H9 (cell line): Measurements from ENCODE around the gene COL23A1. TPM values are rescaled to one million over a fixed set of nuclear protein-coding genes. Genes with fewer than 3 reads are reported as not detected.

Experiments
- DNase-seq: peaks from one replicate; pipeline ENCODE4 v3.0.0-alpha.2; 2017
- H2AFZ ChIP-seq: one replicate; pipeline ENCODE4 v1.6.1; 2013; ENCODE audit warnings: mild to moderate bottlenecking, low read length, control low read depth, moderate library complexity
- H2AK5ac ChIP-seq: 2 replicates; pipeline ENCODE4 v1.6.1; 2013; ENCODE audit warnings: low read length, control low read depth, mixed read lengths; ENCODE audit not compliant: insufficient read length
- H2BK120ac ChIP-seq: one replicate; pipeline ENCODE4 v1.6.1; 2013; ENCODE audit warnings: low read depth, mild to moderate bottlenecking, low read length, control low read depth, inconsistent platforms; ENCODE audit not compliant: poor library complexity, severe bottlenecking
- H2BK12ac ChIP-seq: 2 replicates; pipeline ENCODE4 v1.6.1; 2013; ENCODE audit warnings: low read length, control low read depth, mixed read lengths, low read depth; ENCODE audit not compliant: insufficient read length
- H2BK15ac ChIP-seq: 2 replicates; pipeline ENCODE4 v1.6.1; 2013; ENCODE audit warnings: low read depth, low read length, control low read depth
- H2BK20ac ChIP-seq: one replicate; pipeline ENCODE4 v1.6.1; 2013; ENCODE audit warnings: low read depth, mild to moderate bottlenecking, low read length, control low read depth, inconsistent platforms; ENCODE audit not compliant: poor library complexity, severe bottlenecking
- H2BK5ac ChIP-seq: 2 replicates; pipeline ENCODE4 v1.6.1; 2013; ENCODE audit warnings: low read length, control low read depth, mixed read lengths; ENCODE audit not compliant: insufficient read length
- H3K14ac ChIP-seq: 2 replicates; pipeline ENCODE4 v1.6.1; 2013; ENCODE audit warnings: low read length, control low read depth; ENCODE audit not compliant: insufficient read depth
- H3K18ac ChIP-seq: 2 replicates; pipeline ENCODE4 v1.6.1; 2013; ENCODE audit warnings: low read depth, mild to moderate bottlenecking, mixed read lengths, low read length, control low read depth; ENCODE audit not compliant: insufficient read length
- H3K23ac ChIP-seq: 2 replicates; pipeline ENCODE4 v1.6.1; 2013; ENCODE audit warnings: low read length, control low read depth, mixed read lengths, low read depth; ENCODE audit not compliant: insufficient read length
- H3K23me2 ChIP-seq: 2 replicates; pipeline ENCODE4 v1.6.1; 2013; ENCODE audit warnings: low read depth, mild to moderate bottlenecking, mixed read lengths, low read length, control low read depth; ENCODE audit not compliant: insufficient read length, poor library complexity, severe bottlenecking
- H3K27ac ChIP-seq: 2 replicates; pipeline ENCODE4 v1.5.1; 2013; ENCODE audit warnings: low read length, control low read depth, mixed read lengths, low read depth; ENCODE audit not compliant: insufficient read length
- H3K27me3 ChIP-seq: 2 replicates; pipeline ENCODE4 v1.6.1; 2013; ENCODE audit warnings: low read length, control low read depth, inconsistent platforms; ENCODE audit not compliant: insufficient read depth
- H3K4ac ChIP-seq: 2 replicates; pipeline ENCODE4 v1.6.1; 2013; ENCODE audit warnings: low read depth, mild to moderate bottlenecking, control low read depth, inconsistent platforms, low read length, moderate library complexity
- H3K4me1 ChIP-seq: 2 replicates; pipeline ENCODE4 v1.6.1; 2013; ENCODE audit warnings: low read length, control low read depth, inconsistent platforms; ENCODE audit not compliant: insufficient read depth
- H3K4me2 ChIP-seq: 2 replicates; pipeline ENCODE4 v1.6.1; 2013; ENCODE audit warnings: low read length, control low read depth, mixed read lengths; ENCODE audit not compliant: insufficient read length, insufficient read depth
- H3K56ac ChIP-seq: 2 replicates; pipeline ENCODE4 v1.6.1; 2013; ENCODE audit warnings: low read depth, mild to moderate bottlenecking, mixed read lengths, low read length, control low read depth; ENCODE audit not compliant: insufficient read length
- H3K79me1 ChIP-seq: 2 replicates; pipeline ENCODE4 v1.6.1; 2013; ENCODE audit warnings: low read depth, mild to moderate bottlenecking, moderate library complexity, low read length, control low read depth, inconsistent platforms; ENCODE audit not compliant: insufficient read depth, poor library complexity, severe bottlenecking
- H3K79me2 ChIP-seq: 2 replicates; pipeline ENCODE4 v1.6.1; 2013; ENCODE audit warnings: low read length, control low read depth, inconsistent platforms; ENCODE audit not compliant: insufficient read depth
- H3K9ac ChIP-seq: 2 replicates; pipeline ENCODE4 v1.6.1; 2013; ENCODE audit warnings: low read length, control low read depth, mixed read lengths; ENCODE audit not compliant: insufficient read length; ENCODE audit errors: extremely low read depth
- H3K9me3 ChIP-seq: one replicate; pipeline ENCODE4 v1.6.1; 2013; ENCODE audit warnings: low read depth, low read length, inconsistent platforms; ENCODE audit not compliant: control insufficient read depth
- H3T11ph ChIP-seq: one replicate; pipeline ENCODE4 v1.6.1; 2013; ENCODE audit warnings: mild to moderate bottlenecking, low read length, control low read depth, inconsistent platforms
- H4K20me1 ChIP-seq: one replicate; pipeline ENCODE4 v1.6.1; 2013; ENCODE audit not compliant: control insufficient read depth, insufficient read length, insufficient read depth
- H4K5ac ChIP-seq: 2 replicates; pipeline ENCODE4 v1.6.1; 2013; ENCODE audit warnings: low read depth, mild to moderate bottlenecking, mixed read lengths, low read length, control low read depth; ENCODE audit not compliant: insufficient read length
- H4K8ac ChIP-seq: replicated peaks from 2 replicates; pipeline ENCODE4 v1.6.1; 2013; ENCODE audit warnings: low read length, control low read depth, mixed read lengths, low read depth; ENCODE audit not compliant: insufficient read length
- H4K91ac ChIP-seq: 2 replicates; pipeline ENCODE4 v1.6.1; 2013; ENCODE audit warnings: low read depth, mild to moderate bottlenecking, moderate library complexity, mixed read lengths, low read length, control low read depth; ENCODE audit not compliant: insufficient read length
- H3K27ac Mint-ChIP-seq, 3 experiments: 2 replicates in 2 of 3; 3 replicates in 1 of 3; pipeline ENCODE4 v1.8.0; 2020 to 2021; ENCODE audit warnings: mixed read lengths in 3 of 3, mild to moderate bottlenecking in 1 of 3, moderate library complexity in 1 of 3
- H3K27me3 Mint-ChIP-seq: 2 replicates; pipeline ENCODE4 v1.8.0; 2021; ENCODE audit warnings: low read depth, mild to moderate bottlenecking, moderate library complexity, mixed read lengths
- H3K36me3 Mint-ChIP-seq, 3 experiments: 2 replicates in 2 of 3; 3 replicates in 1 of 3; pipeline ENCODE4 v1.8.0; 2020 to 2021; ENCODE audit warnings: low read depth in 3 of 3, mixed read lengths in 3 of 3; ENCODE audit not compliant: insufficient read depth in 1 of 3
- H3K4me1 Mint-ChIP-seq, 2 experiments: 2 replicates each; pipeline ENCODE4 v1.8.0; 2020; ENCODE audit warnings: mixed read lengths in 2 of 2
- H3K4me3 Mint-ChIP-seq, 2 experiments: 2 replicates in 1 of 2; 3 replicates in 1 of 2; pipeline ENCODE4 v1.8.0; 2020 to 2021; ENCODE audit warnings: mild to moderate bottlenecking in 2 of 2, mixed read lengths in 2 of 2, moderate library complexity in 1 of 2
- H3K9me3 Mint-ChIP-seq, 2 experiments: 2 replicates in 1 of 2; 3 replicates in 1 of 2; pipeline ENCODE4 v1.8.0; 2020; ENCODE audit warnings: mild to moderate bottlenecking in 2 of 2, mixed read lengths in 2 of 2, moderate library complexity in 1 of 2
- CTCF ChIP-seq: fragments of 200-600 bp; sonication (generic); conservative IDR thresholded peaks from 3 replicates; pipeline ENCODE4 v1.8.0; 2021; ENCODE audit warnings: antibody characterized with exemption, mild to moderate bottlenecking
- WGBS: extraction: QIAGEN DNeasy Blood & Tissue Kit; methylation state at CpG from one replicate; pipeline ENCODE4 v1.1.7; 2013; ENCODE audit warnings: missing lambda C conversion rate, low lambda C conversion rate, mixed read lengths; ENCODE audit not compliant: insufficient read length; ENCODE audit errors: extremely low coverage; 5-methylcytosine and 5-hydroxymethylcytosine counted together
- total RNA-seq: library from RNA; stranded (reverse); gene quantifications from 2 replicates; pipeline ENCODE4 v1.2.1, GENCODE V29; 2021

COL23A1 gene
- total RNA-seq, 1 experiment from 2014 or later: 2.6 TPM

GRCh38 chr5:178587763-178588611 lies 2.2 kb downstream of the COL23A1 start:
- no peak overlapping the region for H3T11ph ChIP-seq
- no peak for TF ChIP-seq CTCF
- Mint-ChIP-seq H3K27ac (no peak overlapping the region), H3K36me3 (peaks cover 0 to 5% (median 0%) of the 10 kb centered on the region in 3 experiments; a peak in 2 of 7 replicates), H3K27me3 (peaks cover 61% of the 10 kb centered on the region), H3K9me3 (no peaks in the 10 kb centered on the region), H3K4me3 (peak overlapping the region in 1 of 2 experiments; percentile 84; a peak in 3 of 5 replicates), H3K4me1 (peaks cover 27 to 30% of the 10 kb centered on the region in 2 experiments)
- H3K23ac ChIP-seq: no peak overlapping the region
- no peak overlapping the region for H2AK5ac ChIP-seq
- no peak overlapping the region for H3K4ac ChIP-seq
- H2AFZ ChIP-seq: no peak overlapping the region
- no CpG with 5 or more reads among the region's 13 CpGs for WGBS
- H3K18ac ChIP-seq: no peak overlapping the region
- DNase-seq: no peak
- no peak overlapping the region for H3K56ac ChIP-seq
- no peaks in the 10 kb centered on the region for H4K20me1 ChIP-seq
- H3K79me2 ChIP-seq: no peaks in the 10 kb centered on the region
- H3K23me2 ChIP-seq: peaks cover 13% of the 10 kb centered on the region
- no peak overlapping the region for H3K27ac ChIP-seq
- H4K91ac ChIP-seq: no peak overlapping the region
- H3K4me2 ChIP-seq: no peak overlapping the region
- no peaks in the 10 kb centered on the region for H3K79me1 ChIP-seq
- no peak overlapping the region for H2BK5ac ChIP-seq
- H2BK120ac ChIP-seq: no peak overlapping the region
- H3K9me3 ChIP-seq: no peaks in the 10 kb centered on the region
- H3K27me3 ChIP-seq: peaks cover 6% of the 10 kb centered on the region; the same call in 1 of the 2 replicates
- no peak overlapping the region for H2BK15ac ChIP-seq
- no peak overlapping the region for H4K5ac ChIP-seq
- H3K14ac ChIP-seq: no peak overlapping the region
- H2BK20ac ChIP-seq: no peak overlapping the region
- H3K9ac ChIP-seq: no peak overlapping the region
- H4K8ac ChIP-seq: no peak overlapping the region
- H2BK12ac ChIP-seq: no peak overlapping the region
- H3K4me1 ChIP-seq: peaks cover 2% of the 10 kb centered on the region; the same call in 1 of the 2 replicates
